Measurements from ENCODE around the gene CTRL. TPM values are rescaled to one million over a fixed set of nuclear protein-coding genes. Genes with fewer than 3 reads are reported as not detected.

The CTRL gene
- total RNA-seq, 1 experiment from 2014 or later: 1.3 TPM

DNA sequence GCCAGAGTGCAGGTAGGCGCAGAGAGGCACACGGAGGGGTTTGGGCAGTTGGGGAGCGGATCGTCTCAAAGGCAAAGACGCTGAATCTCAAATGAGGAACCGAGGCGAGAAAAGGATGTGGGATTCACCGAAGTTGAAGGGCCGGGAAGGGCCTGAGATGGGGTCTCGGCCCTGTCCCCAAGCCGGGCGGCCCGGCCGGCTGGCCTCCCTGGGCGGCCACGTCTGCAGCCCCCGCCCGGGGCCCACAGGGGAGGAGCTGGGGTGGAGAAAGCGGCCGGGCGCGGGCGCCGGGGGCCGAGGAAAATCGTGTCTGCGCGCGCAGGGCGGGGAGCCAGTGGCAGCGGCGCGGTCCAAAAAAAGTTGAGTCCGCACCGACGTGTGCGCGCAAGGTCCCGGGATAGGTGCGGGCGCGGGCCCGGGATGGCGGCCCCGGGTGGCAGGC lies 36.3 kb upstream of the CTRL start:
- TF ChIP-seq EZH2 (IDR thresholded peaks at IDR 0.05; ENCODE audit: low read depth): no peak
- TF ChIP-seq, protein P1, sequence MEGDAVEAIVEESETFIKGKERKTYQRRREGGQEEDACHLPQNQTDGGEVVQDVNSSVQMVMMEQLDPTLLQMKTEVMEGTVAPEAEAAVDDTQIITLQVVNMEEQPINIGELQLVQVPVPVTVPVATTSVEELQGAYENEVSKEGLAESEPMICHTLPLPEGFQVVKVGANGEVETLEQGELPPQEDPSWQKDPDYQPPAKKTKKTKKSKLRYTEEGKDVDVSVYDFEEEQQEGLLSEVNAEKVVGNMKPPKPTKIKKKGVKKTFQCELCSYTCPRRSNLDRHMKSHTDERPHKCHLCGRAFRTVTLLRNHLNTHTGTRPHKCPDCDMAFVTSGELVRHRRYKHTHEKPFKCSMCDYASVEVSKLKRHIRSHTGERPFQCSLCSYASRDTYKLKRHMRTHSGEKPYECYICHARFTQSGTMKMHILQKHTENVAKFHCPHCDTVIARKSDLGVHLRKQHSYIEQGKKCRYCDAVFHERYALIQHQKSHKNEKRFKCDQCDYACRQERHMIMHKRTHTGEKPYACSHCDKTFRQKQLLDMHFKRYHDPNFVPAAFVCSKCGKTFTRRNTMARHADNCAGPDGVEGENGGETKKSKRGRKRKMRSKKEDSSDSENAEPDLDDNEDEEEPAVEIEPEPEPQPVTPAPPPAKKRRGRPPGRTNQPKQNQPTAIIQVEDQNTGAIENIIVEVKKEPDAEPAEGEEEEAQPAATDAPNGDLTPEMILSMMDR (conservative IDR thresholded peaks at IDR 0.05): no peak
- Histone ChIP-seq H3K4me1 (replicated peaks; ENCODE audit: insufficient read depth) (peaks cover 9% of the 10 kb centered on the region; the same call in 1 of the 2 replicates), H3K79me2 (ENCODE audit: low read depth) (0 out of 2 replicates have a peak, but pooled peaks cover 10% of the 10 kb centered on the region), H3K4me3 (peak overlapping the region; percentile 90), H3K36me3 (ENCODE audit: low read depth) (no peaks in the 10 kb centered on the region), H2AFZ (peak overlapping the region; percentile 89), H3K9me2 (ENCODE audit: insufficient read depth) (no peaks in the 10 kb centered on the region), H4K20me1 (ENCODE audit: insufficient read depth) (no peaks in the 10 kb centered on the region), H3K4me2 (peak overlapping the region; percentile 100), H3F3A (ENCODE audit: insufficient read depth, low read depth) (no peaks in the 10 kb centered on the region), H3K27ac (no peak overlapping the region), H3K9me3 (ENCODE audit: insufficient read depth, low read depth) (no peaks in the 10 kb centered on the region), H3K27me3 (ENCODE audit: insufficient read depth, low read depth) (no peaks in the 10 kb centered on the region)
- no TSS peak for BruUV-seq (replicated peaks)
- CTCF ChIA-PET: no interaction called here
- peak in 1 of 2 experiments; percentile 31 for DNase-seq
- intact Hi-C loops (cut with micrococcal nuclease; ENCODE audit: unreplicated experiment): no loop called here
- POLR2A ChIA-PET (ENCODE audit: unreplicated experiment): interaction anchor here (0.6 kb wide), 2 partner anchors 104 to 401 kb away, joined by 3 to 5 read pairs; no protein-coding TSS in a partner anchor

DNA sequence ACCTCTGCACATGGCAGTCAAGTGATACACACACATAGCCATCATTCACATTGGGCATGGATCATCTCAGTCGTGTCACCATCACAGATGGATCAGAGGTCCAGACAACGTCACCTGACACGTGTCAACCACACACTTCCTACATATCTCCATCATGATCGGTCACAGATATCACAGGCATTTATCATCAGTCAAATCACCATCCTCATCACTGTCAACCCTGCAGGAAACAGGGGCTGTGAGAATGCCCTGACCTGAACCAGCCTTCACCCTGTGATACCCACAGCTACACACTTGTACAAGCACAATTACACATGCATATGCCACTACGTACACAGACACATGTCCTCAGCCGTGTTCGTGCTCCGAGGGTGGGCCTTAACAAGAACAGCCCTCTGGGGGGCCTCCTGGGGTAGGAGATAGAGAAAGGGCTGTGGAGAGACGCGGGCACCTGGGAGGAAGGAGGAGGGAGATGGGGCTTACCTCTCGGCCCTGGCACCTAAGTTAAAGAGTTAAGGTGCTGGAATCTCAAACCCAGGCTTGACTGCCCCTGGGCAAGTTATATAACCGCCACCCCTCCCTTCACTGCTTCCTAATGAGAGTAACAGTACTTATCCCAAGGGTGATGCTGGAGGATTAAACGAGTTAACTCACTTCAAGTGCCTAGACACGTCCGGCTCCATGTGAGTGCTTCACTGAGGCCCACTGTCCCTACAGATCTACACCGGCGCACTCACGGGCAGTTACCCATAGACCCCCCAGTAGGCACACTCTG lies 35.7 kb upstream of the CTRL start:
- Histone ChIP-seq H3K4me1 (replicated peaks; ENCODE audit: insufficient read depth) (peaks cover 9% of the 10 kb centered on the region; the same call in 1 of the 2 replicates), H3K9me3 (ENCODE audit: insufficient read depth, low read depth) (no peaks in the 10 kb centered on the region), H3K27me3 (ENCODE audit: insufficient read depth, low read depth) (no peaks in the 10 kb centered on the region), H3K36me3 (ENCODE audit: low read depth) (no peaks in the 10 kb centered on the region), H3F3A (ENCODE audit: insufficient read depth, low read depth) (no peaks in the 10 kb centered on the region), H3K79me2 (ENCODE audit: low read depth) (0 out of 2 replicates have a peak, but pooled peaks cover 10% of the 10 kb centered on the region), H3K27ac (no peak overlapping the region), H3K4me3 (peak overlapping the region; percentile 90), H4K20me1 (ENCODE audit: insufficient read depth) (no peaks in the 10 kb centered on the region), H3K9me2 (ENCODE audit: insufficient read depth) (no peaks in the 10 kb centered on the region), H3K4me2 (peak overlapping the region; percentile 100), H2AFZ (peak overlapping the region; percentile 89)
- TF ChIP-seq, protein P1 (conservative IDR thresholded peaks at IDR 0.05): no peak
- TF ChIP-seq EZH2 (IDR thresholded peaks at IDR 0.05; ENCODE audit: low read depth): no peak
- intact Hi-C loops (cut with micrococcal nuclease; ENCODE audit: unreplicated experiment): no loop called here
- no peak for DNase-seq
- ChIA-PET CTCF (no interaction called here), POLR2A (ENCODE audit: unreplicated experiment) (interaction anchor here (0.5 to 0.7 kb wide), 4 partner anchors 12 to 401 kb away, joined by 3 to 5 read pairs (median 3); no protein-coding TSS in a partner anchor)
- BruUV-seq (replicated peaks): TSS peak; percentile 54

DNA sequence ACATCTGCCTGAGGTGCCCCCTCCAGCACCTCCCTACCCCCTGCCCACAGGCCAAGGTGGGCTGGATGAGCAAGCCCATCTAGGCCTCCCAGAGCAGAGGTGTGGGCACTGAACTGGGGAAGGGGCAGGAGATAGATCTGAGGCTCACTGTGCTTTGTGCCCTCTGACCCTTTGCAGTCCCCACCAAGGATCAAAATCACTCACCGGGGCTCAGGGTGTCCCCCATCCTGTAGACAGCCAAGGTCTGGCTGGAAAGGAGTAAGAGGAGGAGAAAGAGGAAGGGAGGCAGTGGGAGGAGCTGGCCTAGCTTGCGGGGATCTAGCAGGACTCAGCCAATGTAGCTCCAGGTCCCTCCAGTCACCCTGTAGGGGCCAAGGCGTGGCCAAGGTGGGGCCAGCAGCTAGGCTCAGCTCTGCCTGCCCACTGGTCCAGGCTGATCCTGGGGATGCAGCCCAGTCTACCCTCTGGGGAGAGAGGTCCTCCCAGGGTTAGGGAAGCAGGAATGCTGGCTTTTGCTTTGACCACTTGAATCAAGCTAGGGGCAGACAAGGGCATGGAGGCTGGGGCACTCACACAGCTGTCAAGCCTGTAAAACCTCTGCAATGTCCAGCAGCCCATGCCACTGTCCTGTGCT lies 35.0 kb upstream of the CTRL start:
- POLR2A ChIA-PET (ENCODE audit: unreplicated experiment): interaction anchor here (0.5 to 0.7 kb wide), 5 partner anchors 11 to 719 kb away, joined by 3 to 6 read pairs (median 4); no protein-coding TSS in a partner anchor
- CTCF ChIA-PET: interaction anchor here (0.5 to 1.0 kb wide), 2 partner anchors 31 to 402 kb away, joined by 3 read pairs; no protein-coding TSS in a partner anchor
- peak in 1 of 2 experiments; percentile 41 for DNase-seq

More for the DNA sequence above, 35.0 kb upstream of the CTRL start:
- TF ChIP-seq EZH2 (IDR thresholded peaks at IDR 0.05; ENCODE audit: low read depth): no peak
- TF ChIP-seq, protein P1 (conservative IDR thresholded peaks at IDR 0.05): no peak
- Histone ChIP-seq H3K36me3 (ENCODE audit: low read depth) (no peaks in the 10 kb centered on the region), H4K20me1 (ENCODE audit: insufficient read depth) (no peaks in the 10 kb centered on the region), H2AFZ (no peak overlapping the region), H3F3A (ENCODE audit: insufficient read depth, low read depth) (no peaks in the 10 kb centered on the region), H3K4me2 (peak overlapping the region; percentile 100), H3K79me2 (ENCODE audit: low read depth) (0 out of 2 replicates have a peak, but pooled peaks cover 10% of the 10 kb centered on the region), H3K27ac (no peak overlapping the region), H3K4me3 (peak overlapping the region; percentile 90; the same call in 1 of the 2 replicates), H3K4me1 (replicated peaks; ENCODE audit: insufficient read depth) (peaks cover 9% of the 10 kb centered on the region; the same call in 1 of the 2 replicates), H3K9me2 (ENCODE audit: insufficient read depth) (no peaks in the 10 kb centered on the region), H3K9me3 (ENCODE audit: insufficient read depth, low read depth) (no peaks in the 10 kb centered on the region), H3K27me3 (ENCODE audit: insufficient read depth, low read depth) (no peaks in the 10 kb centered on the region)
- intact Hi-C loops (cut with micrococcal nuclease; ENCODE audit: unreplicated experiment): no loop called here
- BruUV-seq (replicated peaks): no TSS peak
